ENCODE results near the gene RD3L. TPM values are rescaled to one million over a fixed set of nuclear protein-coding genes. Genes with fewer than 3 reads are reported as not detected.
"Not testable (repeated sequence)": the region's sequence is repeated elsewhere in the genome, so short reads cannot be mapped to it uniquely, and the experiment has no call there.

Gene RD3L
- total RNA-seq, 1 donor from 2014 or later = not detected

GRCh38 chr14:103928011-103928890, 14.1 kb downstream of the RD3L start, which contains the start of gene TDRD9:
TDRD9 (plus strand) TSS chr14:103928456; CDS start chr14:103928510, 54 bp downstream.
- no peak for DNase-seq

- no peak for DNase-seq
These were observed 14.8 kb downstream of the RD3L start for GRCh38 chr14:103927566-103927965.

GRCh38 chr14:103925316-103925715, 17.0 kb downstream of the RD3L start:
- no peak for DNase-seq

GRCh38 chr14:103923863-103924262, 18.5 kb downstream of the RD3L start:
- no peak for DNase-seq

GRCh38 chr14:103921855-103922200, 20.5 kb downstream of the RD3L start:
- DNase-seq = not testable (repeated sequence)

GRCh38 chr14:103920981-103921854, 21.1 kb downstream of the RD3L start:
- peak; percentile 81 for DNase-seq

GRCh38 chr14:103916636-103917262, 25.6 kb downstream of the RD3L start:
- no peak for DNase-seq

GRCh38 chr14:103915616-103916015, 26.7 kb downstream of the RD3L start:
- DNase-seq = no peak

- no peak for DNase-seq
These were observed 31.3 kb downstream of the RD3L start for GRCh38 chr14:103910984-103911383.

GRCh38 chr14:103910262-103910935, 31.9 kb downstream of the RD3L start:
- DNase-seq = peak; percentile 31

- DNase-seq = no peak
These were observed 32.6 kb downstream of the RD3L start for GRCh38 chr14:103909531-103910261.

- DNase-seq = no peak
These were observed 33.7 kb downstream of the RD3L start for GRCh38 chr14:103908580-103908979.

- no peak for DNase-seq
These were observed 36.4 kb downstream of the RD3L start for GRCh38 chr14:103905842-103906456.

- DNase-seq = no peak
These were observed 37.7 kb downstream of the RD3L start for GRCh38 chr14:103904493-103905107.

GRCh38 chr14:103899833-103900232, 42.5 kb downstream of the RD3L start:
- no peak for DNase-seq

- DNase-seq = no peak
These were observed 43.0 kb downstream of the RD3L start for GRCh38 chr14:103899316-103899715.

- no peak for DNase-seq
These were observed 43.6 kb downstream of the RD3L start for GRCh38 chr14:103898711-103899110.

- DNase-seq = no peak
These were observed 44.1 kb downstream of the RD3L start for GRCh38 chr14:103898204-103898603.

GRCh38 chr14:103897075-103897947, 45.0 kb downstream of the RD3L start:
- no peak for DNase-seq
